Pancreas (tissue), 8 donors: ENCODE measurements around the gene PPDPF. TPM values are rescaled to one million over a fixed set of nuclear protein-coding genes. Genes with fewer than 3 reads are reported as not detected.

Source experiments
- polyA plus RNA-seq, 2 donors: library from polyadenylated mRNA; stranded (reverse); fragments of 200-250 nt; gene quantifications; one replicate each; pipeline ENCODE4 v1.2.3, GENCODE V29; 2013
- total RNA-seq, 6 donors: library from RNA; stranded (reverse); fragmentation: NEBNext Ultra II Directional in 4 of 6; extraction: Animal tissue kit (Norgen Biotek cat#: 25700) in 4 of 6; gene quantifications; one replicate each; pipeline versions ENCODE4 v1.2.1 to v1.2.4, GENCODE V29; 2021 to 2023
- donor health status: healthy with polysubstance abuse.
- donor health status: DM: no; HTN: no; CAD: no; lungs with moderate emphysema.
- donor health status: DM: no; HTN: no; CAD: no.
- donor health status: Bipolar disorder and iron deficiency.
- donor health status: DM: yes; HTN: yes; CAD: no.
- donor health status: DM: no; HTN: no; CAD: no.
- donor health status: DM: no; HTN: no; CAD: no.
- donor health status: DM: yes; HTN: yes; CAD: no.

PPDPF gene
- total and polyA plus RNA-seq, 8 donors: 77.7 to 224 (median 155) TPM

Other genes with a start within 250 kb of the PPDPF start
- gene ARFGAP1, start 248.0 kb upstream of the PPDPF start, total RNA-seq: 10 to 100 TPM; 34.0 to 56.7 (median 47.0) TPM
- 100 to 1,000 TPM; 176 to 251 TPM for gene ARFGAP1, start 248.0 kb upstream of the PPDPF start, polyA plus RNA-seq
- not detected for gene COL20A1, start 227.6 kb upstream of the PPDPF start, total RNA-seq
- under 1 TPM in 1 of 2 donors, not detected in 1; 0.05 TPM for gene COL20A1, start 227.6 kb upstream of the PPDPF start, polyA plus RNA-seq
- under 1 TPM in 1 of 6 donors, not detected in 5; 0.47 TPM for gene CHRNA4, start 159.4 kb upstream of the PPDPF start, total RNA-seq
- gene CHRNA4, start 159.4 kb upstream of the PPDPF start, polyA plus RNA-seq: under 1 TPM in 1 of 2 donors, not detected in 1; 0.02 TPM
- gene KCNQ2, start 48.1 kb upstream of the PPDPF start, total RNA-seq: 1 to 10 TPM in 4 of 6 donors, under 1 TPM in 2; 0.54 to 2.1 (median 1.4) TPM
- 10 to 100 TPM in 1 of 2 donors, 1 to 10 TPM in 1; 5.8 to 12.5 TPM for gene KCNQ2, start 48.1 kb upstream of the PPDPF start, polyA plus RNA-seq
- 10 to 100 TPM in 4 of 6 donors, 1 to 10 TPM in 2; 5.0 to 22.9 (median 15.4) TPM for gene EEF1A2, start 21.7 kb upstream of the PPDPF start, total RNA-seq
- 10 to 100 TPM; 28.2 to 86.9 TPM for gene EEF1A2, start 21.7 kb upstream of the PPDPF start, polyA plus RNA-seq
- gene PTK6, start 16.6 kb downstream of the PPDPF start, total RNA-seq: 1 to 10 TPM in 3 of 6 donors, under 1 TPM in 3; 0.61 to 4.5 (median 1.2) TPM
- 1 to 10 TPM in 1 of 2 donors, under 1 TPM in 1; 0.91 to 2.6 TPM for gene PTK6, start 16.6 kb downstream of the PPDPF start, polyA plus RNA-seq
- not detected for gene SRMS, start 27.0 kb downstream of the PPDPF start, total RNA-seq
- not detected for gene SRMS, start 27.0 kb downstream of the PPDPF start, polyA plus RNA-seq
- under 1 TPM in 4 of 6 donors, not detected in 2; 0.06 to 0.25 (median 0.09) TPM for gene FNDC11, start 33.4 kb downstream of the PPDPF start, total RNA-seq
- gene FNDC11, start 33.4 kb downstream of the PPDPF start, polyA plus RNA-seq: under 1 TPM; 0.27 to 0.35 TPM
- 10 to 100 TPM; 10.1 to 23.4 (median 13.0) TPM for gene HELZ2, start 53.5 kb downstream of the PPDPF start, total RNA-seq
- 10 to 100 TPM in 1 of 2 donors, 1 to 10 TPM in 1; 6.5 to 14.8 TPM for gene HELZ2, start 53.5 kb downstream of the PPDPF start, polyA plus RNA-seq
- 1 to 10 TPM; 4.1 to 8.2 (median 5.2) TPM for gene GMEB2, start 106.3 kb downstream of the PPDPF start, total RNA-seq
- gene GMEB2, start 106.3 kb downstream of the PPDPF start, polyA plus RNA-seq: 10 to 100 TPM in 1 of 2 donors, 1 to 10 TPM in 1; 8.8 to 10.4 TPM
- 10 to 100 TPM in 2 of 6 donors, 1 to 10 TPM in 4; 4.4 to 13.1 (median 7.9) TPM for gene STMN3, start 132.7 kb downstream of the PPDPF start, total RNA-seq
- gene STMN3, start 132.7 kb downstream of the PPDPF start, polyA plus RNA-seq: 10 to 100 TPM; 17.4 to 37.8 TPM
- gene RTEL1, start 137.5 kb downstream of the PPDPF start, total RNA-seq: 10 to 100 TPM; 10.5 to 19.2 (median 13.9) TPM
- 10 to 100 TPM; 28.4 to 36.6 TPM for gene RTEL1, start 137.5 kb downstream of the PPDPF start, polyA plus RNA-seq
- 1 to 10 TPM in 4 of 6 donors, under 1 TPM in 2; 0.31 to 2.7 (median 1.7) TPM for gene TNFRSF6B, start 175.9 kb downstream of the PPDPF start, total RNA-seq
- gene TNFRSF6B, start 175.9 kb downstream of the PPDPF start, polyA plus RNA-seq: 10 to 100 TPM; 14.0 to 31.0 TPM
- gene ARFRP1, start 187.2 kb downstream of the PPDPF start, total RNA-seq: 10 to 100 TPM; 13.9 to 27.0 (median 18.9) TPM
- gene ARFRP1, start 187.2 kb downstream of the PPDPF start, polyA plus RNA-seq: 10 to 100 TPM; 45.1 to 47.7 TPM
- gene ZGPAT, start 187.3 kb downstream of the PPDPF start, total RNA-seq: 10 to 100 TPM in 4 of 6 donors, 1 to 10 TPM in 2; 9.3 to 15.8 (median 11.1) TPM
- 10 to 100 TPM; 42.6 to 61.6 TPM for gene ZGPAT, start 187.3 kb downstream of the PPDPF start, polyA plus RNA-seq
- 1 to 10 TPM; 2.6 to 6.0 (median 3.1) TPM for gene LIME1, start 215.9 kb downstream of the PPDPF start, total RNA-seq
- gene LIME1, start 215.9 kb downstream of the PPDPF start, polyA plus RNA-seq: 10 to 100 TPM; 44.6 to 46.6 TPM
- gene SLC2A4RG, start 219.0 kb downstream of the PPDPF start, total RNA-seq: 10 to 100 TPM; 25.8 to 44.2 (median 30.6) TPM
- gene SLC2A4RG, start 219.0 kb downstream of the PPDPF start, polyA plus RNA-seq: 10 to 100 TPM; 63.2 to 67.1 TPM